ENCODE results near the gene TAX1BP1.

TAX1BP1 gene

GRCh38 chr7:27739909-27740448 is at the start of gene TAX1BP1:
Gene TAX1BP1 (plus strand): TSS chr7:27740162. CDS start chr7:27748525, 8,363 bp downstream.
- Histone ChIP-seq H3K4me1 (ENCODE audit: insufficient read depth, poor library complexity, severe bottlenecking) (peaks cover 19% of the 10 kb centered on the region), H3K27me3 (ENCODE audit: insufficient read depth, poor library complexity, severe bottlenecking) (no peaks in the 10 kb centered on the region), H3K27ac (ENCODE audit: poor library complexity, severe bottlenecking) (peak within 1 kb of the TSS; percentile 70), H3K36me3 (ENCODE audit: low read depth) (peaks cover 3% of the 10 kb centered on the region; the same call in 1 of the 2 replicates), H3K9me3 (ENCODE audit: severe bottlenecking) (no peaks in the 10 kb centered on the region), H3K4me3 (ENCODE audit: severe bottlenecking) (peak within 1 kb of the TSS; percentile 88)
- DNase-seq (ENCODE audit: low spot score) (peak; percentile 92), ATAC-seq (ENCODE audit: low read depth) (peak; percentile 86)
- no peak for TF ChIP-seq CTCF (IDR thresholded peaks at IDR 0.05; ENCODE audit: poor library complexity, severe bottlenecking)

DNA sequence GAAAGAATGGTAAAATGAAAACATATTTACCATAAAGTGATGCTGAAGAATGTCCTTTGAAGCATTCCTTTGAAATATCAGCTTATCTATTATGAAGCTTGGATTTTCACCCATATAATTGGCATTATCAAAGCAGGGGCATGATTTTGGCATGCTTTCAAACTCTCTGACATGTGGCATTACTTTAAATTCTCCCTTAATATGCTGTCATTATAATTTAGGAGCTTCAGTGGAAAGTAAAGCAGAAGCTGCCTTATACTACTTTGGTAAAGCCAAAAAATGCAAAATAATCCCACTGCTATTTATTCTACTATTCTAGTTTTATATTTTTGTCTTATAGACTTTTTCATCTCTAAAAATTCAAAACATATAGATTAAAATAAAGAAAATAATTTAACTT is 49.3 kb upstream of the TAX1BP1 start:
- Histone ChIP-seq H3K4me3 (ENCODE audit: severe bottlenecking) (no peak overlapping the region), H3K27ac (ENCODE audit: poor library complexity, severe bottlenecking) (no peak overlapping the region), H3K27me3 (ENCODE audit: insufficient read depth, poor library complexity, severe bottlenecking) (no peaks in the 10 kb centered on the region), H3K4me1 (ENCODE audit: insufficient read depth, poor library complexity, severe bottlenecking) (peaks cover 6% of the 10 kb centered on the region), H3K9me3 (ENCODE audit: severe bottlenecking) (peaks cover 2% of the 10 kb centered on the region), H3K36me3 (ENCODE audit: low read depth) (no peaks in the 10 kb centered on the region)
- no peak for TF ChIP-seq CTCF (IDR thresholded peaks at IDR 0.05; ENCODE audit: poor library complexity, severe bottlenecking)
- ATAC-seq (ENCODE audit: low read depth), result no peak
- no peak for DNase-seq (ENCODE audit: low spot score)

GRCh38 chr7:27693794-27694193 is 46.2 kb upstream of the TAX1BP1 start:
- H3K9me3 ChIP-seq (ENCODE audit: severe bottlenecking), result no peaks in the 10 kb centered on the region
- no peak for ATAC-seq (ENCODE audit: low read depth)
- no peak overlapping the region for H3K4me3 ChIP-seq (ENCODE audit: severe bottlenecking)
- peaks cover 6% of the 10 kb centered on the region for H3K4me1 ChIP-seq (ENCODE audit: insufficient read depth, poor library complexity, severe bottlenecking)
- H3K36me3 ChIP-seq (ENCODE audit: low read depth), result no peaks in the 10 kb centered on the region
- no peaks in the 10 kb centered on the region for H3K27me3 ChIP-seq (ENCODE audit: insufficient read depth, poor library complexity, severe bottlenecking)
- no peak for DNase-seq (ENCODE audit: low spot score)
- no peak overlapping the region for H3K27ac ChIP-seq (ENCODE audit: poor library complexity, severe bottlenecking)
- no peak for TF ChIP-seq CTCF (IDR thresholded peaks at IDR 0.05; ENCODE audit: poor library complexity, severe bottlenecking)

DNA sequence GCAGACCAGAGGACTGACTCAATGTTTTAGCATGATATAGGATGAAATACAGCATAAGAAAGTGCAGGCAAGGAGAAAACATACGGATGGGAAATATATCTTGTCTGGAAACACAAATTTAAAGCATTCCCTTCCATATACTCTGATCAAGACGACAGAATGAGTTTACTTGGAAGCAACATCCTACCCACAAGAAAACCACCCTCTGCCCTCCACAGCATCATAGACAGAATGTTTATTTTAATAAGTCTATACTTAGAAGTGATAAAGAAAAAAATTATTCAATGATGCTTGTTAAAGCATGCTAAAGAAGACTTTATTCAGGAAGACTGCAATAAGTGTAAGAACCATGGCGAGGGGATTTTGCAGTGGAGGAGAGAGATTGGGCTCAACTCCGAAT is 44.9 kb upstream of the TAX1BP1 start:
- TF ChIP-seq CTCF (IDR thresholded peaks at IDR 0.05; ENCODE audit: poor library complexity, severe bottlenecking), result no peak
- DNase-seq (ENCODE audit: low spot score), result no peak
- no peaks in the 10 kb centered on the region for H3K9me3 ChIP-seq (ENCODE audit: severe bottlenecking)

DNA sequence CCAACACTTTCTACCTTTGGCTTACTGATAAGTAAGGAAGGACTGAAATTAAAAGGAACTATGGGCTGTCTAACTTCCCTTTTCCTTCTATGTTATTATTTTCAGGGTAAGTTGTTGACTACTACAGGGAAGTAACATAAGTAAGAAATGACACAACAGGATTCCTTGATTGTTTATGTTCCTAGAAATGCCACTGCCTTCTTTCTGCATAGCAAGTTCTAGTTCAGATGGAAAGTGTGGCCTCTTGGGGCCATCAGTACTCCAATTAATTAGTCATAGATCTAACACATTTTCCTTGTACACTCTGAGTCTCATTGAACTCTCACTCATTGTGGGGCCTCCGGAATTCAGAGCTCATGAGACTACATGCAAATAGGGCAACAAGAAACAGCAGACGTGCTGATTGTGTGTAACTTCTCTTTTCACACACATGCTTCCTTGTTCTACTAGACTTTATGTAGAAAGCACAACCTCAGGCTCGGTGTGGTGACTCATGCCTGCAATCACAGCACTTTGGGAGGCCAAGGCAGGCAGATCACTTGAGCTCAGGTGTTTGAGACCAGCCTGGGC is 42.0 kb upstream of the TAX1BP1 start:
- TF ChIP-seq CTCF (IDR thresholded peaks at IDR 0.05; ENCODE audit: poor library complexity, severe bottlenecking), result no peak
- no peaks in the 10 kb centered on the region for H3K27me3 ChIP-seq (ENCODE audit: insufficient read depth, poor library complexity, severe bottlenecking)
- no peaks in the 10 kb centered on the region for H3K36me3 ChIP-seq (ENCODE audit: low read depth)
- DNase-seq (ENCODE audit: low spot score) (no peak), ATAC-seq (ENCODE audit: low read depth) (no peak)
- no peaks in the 10 kb centered on the region for H3K9me3 ChIP-seq (ENCODE audit: severe bottlenecking)
- peaks cover 6% of the 10 kb centered on the region for H3K4me1 ChIP-seq (ENCODE audit: insufficient read depth, poor library complexity, severe bottlenecking)
- H3K4me3 ChIP-seq (ENCODE audit: severe bottlenecking), result no peak overlapping the region
- no peak overlapping the region for H3K27ac ChIP-seq (ENCODE audit: poor library complexity, severe bottlenecking)

More for the DNA sequence above, 44.9 kb upstream of the TAX1BP1 start:
- no peak overlapping the region for H3K4me3 ChIP-seq (ENCODE audit: severe bottlenecking)
- H3K4me1 ChIP-seq (ENCODE audit: insufficient read depth, poor library complexity, severe bottlenecking), result peaks cover 6% of the 10 kb centered on the region
- H3K36me3 ChIP-seq (ENCODE audit: low read depth), result no peaks in the 10 kb centered on the region
- no peaks in the 10 kb centered on the region for H3K27me3 ChIP-seq (ENCODE audit: insufficient read depth, poor library complexity, severe bottlenecking)
- no peak overlapping the region for H3K27ac ChIP-seq (ENCODE audit: poor library complexity, severe bottlenecking)
- no peak for ATAC-seq (ENCODE audit: low read depth)

Measured in RWPE2 (cell line).